GM03348 (cell line): Measurements from ENCODE around the gene SH3RF3.
"Not testable (repeated sequence)": the region's sequence is repeated elsewhere in the genome, so short reads cannot be mapped to it uniquely, and the experiment has no call there.

Experiments
- DNase-seq: peaks from one replicate; pipeline ENCODE4 v3.0.0; 2012; ENCODE audit warnings: low spot score

SH3RF3 gene

GRCh38 chr2:109220860-109221259 is 91.9 kb downstream of the SH3RF3 start:
- DNase-seq: no peak

GRCh38 chr2:109221316-109221715 is 92.3 kb downstream of the SH3RF3 start:
- DNase-seq: not testable (repeated sequence)

- DNase-seq: no peak
Observed at GRCh38 chr2:109222422-109222821, 93.4 kb downstream of the SH3RF3 start.

GRCh38 chr2:109222825-109223471 is 93.9 kb downstream of the SH3RF3 start:
- no peak for DNase-seq

GRCh38 chr2:109223490-109223889 is 94.5 kb downstream of the SH3RF3 start:
- no peak for DNase-seq

- not testable (repeated sequence) for DNase-seq
Observed at GRCh38 chr2:109224341-109224740, 95.3 kb downstream of the SH3RF3 start.

GRCh38 chr2:109225170-109225782 is 96.3 kb downstream of the SH3RF3 start:
- no peak for DNase-seq

- DNase-seq: no peak
Observed at GRCh38 chr2:109226128-109226527, 97.1 kb downstream of the SH3RF3 start.

GRCh38 chr2:109226622-109227021 is 97.6 kb downstream of the SH3RF3 start:
- no peak for DNase-seq

- no peak for DNase-seq
Observed at GRCh38 chr2:109229094-109229675, 100.2 kb downstream of the SH3RF3 start.

GRCh38 chr2:109230941-109231420 is 102.0 kb downstream of the SH3RF3 start:
- DNase-seq: no peak

- no peak for DNase-seq
Observed at GRCh38 chr2:109231428-109231827, 102.4 kb downstream of the SH3RF3 start.

- no peak for DNase-seq
Observed at GRCh38 chr2:109231996-109232705, 103.1 kb downstream of the SH3RF3 start.

GRCh38 chr2:109232909-109233308 is 103.9 kb downstream of the SH3RF3 start:
- no peak for DNase-seq

- no peak for DNase-seq
Observed at GRCh38 chr2:109233643-109234042, 104.6 kb downstream of the SH3RF3 start.

GRCh38 chr2:109234355-109234754 is 105.3 kb downstream of the SH3RF3 start:
- DNase-seq: no peak

GRCh38 chr2:109236147-109236546 is 107.1 kb downstream of the SH3RF3 start:
- no peak for DNase-seq

- DNase-seq: no peak
Observed at GRCh38 chr2:109237792-109238191, 108.8 kb downstream of the SH3RF3 start.

GRCh38 chr2:109238580-109238979 is 109.6 kb downstream of the SH3RF3 start:
- peak; percentile 90 for DNase-seq

GRCh38 chr2:109239720-109240119 is 110.7 kb downstream of the SH3RF3 start:
- no peak for DNase-seq

GRCh38 chr2:109242210-109242653 is 113.2 kb downstream of the SH3RF3 start:
- no peak for DNase-seq

- DNase-seq: peak; percentile 68
Observed at GRCh38 chr2:109242654-109243331, 113.8 kb downstream of the SH3RF3 start.
